ENCODE results near the gene CARD11.

- TF ChIP-seq CTCF (IDR thresholded peaks at IDR 0.05) (no peak), POLR2AphosphoS5 (IDR thresholded peaks at IDR 0.05) (no peak), EP300 (IDR thresholded peaks at IDR 0.05; ENCODE audit: low read depth) (no peak), POLR2A (IDR thresholded peaks at IDR 0.05) (no peak)
Measured at GRCh38 chr7:2892549-2892948, 151.1 kb downstream of the CARD11 start.
